Lung (tissue), 12 donors: ENCODE measurements around the gene FOXP1. TPM values are rescaled to one million over a fixed set of nuclear protein-coding genes. Genes with fewer than 3 reads are reported as not detected.

ENCODE experiments used
- ATAC-seq: fragments of 200-7000 bp; cut with Tn5 transposase; one replicate; pipeline ENCODE4 v1.9.1; 2020; ENCODE audit warnings: moderate number of reproducible peaks; ENCODE audit not compliant: insufficient read depth, low FRiP score
- DNase-seq, 3 donors: peaks; one replicate each; pipeline ENCODE4 v3.0.0-alpha.2; 2013 to 2017
- H3K27ac ChIP-seq, 2 donors: one replicate each; pipeline ENCODE4 v1.5.1; 2013; ENCODE audit warnings: mild to moderate bottlenecking in 2 of 2, moderate library complexity in 2 of 2, control low read depth in 1 of 2, inconsistent platforms in 1 of 2, low read depth in 1 of 2, low read length in 1 of 2
- H3K27me3 ChIP-seq, 3 donors: one replicate each; pipeline ENCODE4 v1.5.1; 2013; ENCODE audit warnings: low read length in 2 of 3; ENCODE audit not compliant: control insufficient read depth in 3 of 3, insufficient read depth in 3 of 3
- H3K36me3 ChIP-seq, 4 donors: one replicate each; pipeline ENCODE4 v1.5.1; 2013; ENCODE audit warnings: low read length in 4 of 4, mild to moderate bottlenecking in 1 of 4, moderate library complexity in 1 of 4; ENCODE audit not compliant: control insufficient read depth in 4 of 4, insufficient read depth in 4 of 4
- H3K4me1 ChIP-seq, 5 donors: one replicate each; pipeline ENCODE4 v1.5.1; 2013; ENCODE audit warnings: low read length in 5 of 5, mild to moderate bottlenecking in 2 of 5, moderate library complexity in 1 of 5; ENCODE audit not compliant: control insufficient read depth in 5 of 5, insufficient read depth in 5 of 5
- H3K4me3 ChIP-seq: one replicate; pipeline ENCODE4 v1.5.1; 2013; ENCODE audit warnings: mild to moderate bottlenecking, control low read depth, moderate library complexity
- H3K9ac ChIP-seq, 2 donors: one replicate each; pipeline ENCODE4 v1.5.1; 2013; ENCODE audit warnings: low read length in 2 of 2, control low read depth in 1 of 2; ENCODE audit not compliant: insufficient read depth in 1 of 2
- H3K9me3 ChIP-seq, 4 donors: one replicate each; pipeline ENCODE4 v1.5.1; 2013; ENCODE audit warnings: low read length in 3 of 4, mild to moderate bottlenecking in 1 of 4, moderate library complexity in 1 of 4; ENCODE audit not compliant: control insufficient read depth in 4 of 4, insufficient read depth in 3 of 4
- WGBS, 2 donors: extraction: QIAGEN DNeasy Blood & Tissue Kit; methylation state at CpG; one replicate each; pipeline ENCODE4 v1.1.7; 2013; 5-methylcytosine and 5-hydroxymethylcytosine counted together
- polyA plus RNA-seq, 2 donors: library from polyadenylated mRNA; stranded (reverse); fragments of 200-250 nt; gene quantifications; one replicate each; pipeline ENCODE4 v1.2.1, GENCODE V29; 2013
- total RNA-seq, 2 donors: library from RNA; depleted of rRNA in 1 of 2; stranded (reverse); fragments of >200 nt in 1 of 2; gene quantifications; one replicate each; pipeline ENCODE4 v1.2.1, GENCODE V29; 2014 to 2021
- TF ChIP-seq, protein P1 (sequence below): IDR thresholded peaks from 2 replicates; pipeline ENCODE4 v1.5.1; 2012; ENCODE audit warnings: mild to moderate bottlenecking; ENCODE audit errors: control extremely low read depth, extremely low read depth
- donor health status: control.
- donor health status: control.
- donor health status: Bipolar disorder and iron deficiency.
- donor health status: healthy.
- donor health status: DM: yes; HTN: yes; CAD: no.

The FOXP1 gene
- total and polyA plus RNA-seq, 4 donors, result 13.8 to 287 (median 73.9) TPM

DNA sequence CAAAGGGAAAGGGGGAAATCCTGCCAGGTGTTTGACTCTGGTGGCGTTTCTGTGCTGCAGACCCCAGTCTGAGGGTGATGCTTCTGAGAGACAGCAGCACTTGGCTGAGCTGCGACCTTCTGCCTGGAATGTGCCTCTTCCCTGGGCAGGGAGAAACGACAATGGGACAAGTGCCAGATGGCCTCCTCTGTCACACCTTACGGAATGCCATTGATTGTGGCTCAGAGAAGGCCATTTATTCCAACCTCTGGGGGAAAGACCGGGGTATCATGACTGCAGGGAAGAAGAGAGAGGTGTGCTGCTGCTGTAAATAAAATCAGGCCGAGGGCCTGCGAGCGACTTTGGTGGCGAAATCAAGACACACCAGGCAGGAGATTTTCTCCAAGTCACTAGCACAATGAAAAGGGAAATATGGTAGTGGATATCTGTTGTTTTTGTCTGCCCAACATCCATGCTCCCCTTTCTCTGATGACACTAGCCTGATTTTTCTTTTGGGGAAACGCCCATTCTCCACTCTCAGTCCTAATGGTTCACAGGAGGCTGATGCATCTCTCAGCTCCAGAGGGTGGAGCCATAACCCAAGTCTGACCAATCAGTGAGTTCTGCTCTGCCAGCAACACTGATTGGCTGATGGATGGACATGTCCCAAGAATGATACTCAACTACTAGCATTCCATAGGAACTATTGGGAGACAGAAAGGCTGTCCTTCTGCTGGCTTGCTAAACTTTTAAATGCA is 336.1 kb downstream of the FOXP1 start:
- TF ChIP-seq, protein P1, sequence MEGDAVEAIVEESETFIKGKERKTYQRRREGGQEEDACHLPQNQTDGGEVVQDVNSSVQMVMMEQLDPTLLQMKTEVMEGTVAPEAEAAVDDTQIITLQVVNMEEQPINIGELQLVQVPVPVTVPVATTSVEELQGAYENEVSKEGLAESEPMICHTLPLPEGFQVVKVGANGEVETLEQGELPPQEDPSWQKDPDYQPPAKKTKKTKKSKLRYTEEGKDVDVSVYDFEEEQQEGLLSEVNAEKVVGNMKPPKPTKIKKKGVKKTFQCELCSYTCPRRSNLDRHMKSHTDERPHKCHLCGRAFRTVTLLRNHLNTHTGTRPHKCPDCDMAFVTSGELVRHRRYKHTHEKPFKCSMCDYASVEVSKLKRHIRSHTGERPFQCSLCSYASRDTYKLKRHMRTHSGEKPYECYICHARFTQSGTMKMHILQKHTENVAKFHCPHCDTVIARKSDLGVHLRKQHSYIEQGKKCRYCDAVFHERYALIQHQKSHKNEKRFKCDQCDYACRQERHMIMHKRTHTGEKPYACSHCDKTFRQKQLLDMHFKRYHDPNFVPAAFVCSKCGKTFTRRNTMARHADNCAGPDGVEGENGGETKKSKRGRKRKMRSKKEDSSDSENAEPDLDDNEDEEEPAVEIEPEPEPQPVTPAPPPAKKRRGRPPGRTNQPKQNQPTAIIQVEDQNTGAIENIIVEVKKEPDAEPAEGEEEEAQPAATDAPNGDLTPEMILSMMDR, result no peak
- 88 to 92% methylated on average over 10 of the region's 10 CpGs for WGBS, 2 donors
- peaks cover 0 to 10% (median 0%) of the 10 kb centered on the region in 3 donors for H3K27me3 ChIP-seq
- H3K36me3 ChIP-seq, result no peaks in the 10 kb centered on the region
- no peak overlapping the region for H3K9ac ChIP-seq
- no peak for DNase-seq
- no peak for ATAC-seq
- H3K4me3 ChIP-seq, result no peak overlapping the region
- peak overlapping the region in 1 of 2 donors; percentile 27 for H3K27ac ChIP-seq
- H3K9me3 ChIP-seq, result no peaks in the 10 kb centered on the region
- H3K4me1 ChIP-seq, result peaks cover 2 to 27% (median 3%) of the 10 kb centered on the region in 5 donors

DNA sequence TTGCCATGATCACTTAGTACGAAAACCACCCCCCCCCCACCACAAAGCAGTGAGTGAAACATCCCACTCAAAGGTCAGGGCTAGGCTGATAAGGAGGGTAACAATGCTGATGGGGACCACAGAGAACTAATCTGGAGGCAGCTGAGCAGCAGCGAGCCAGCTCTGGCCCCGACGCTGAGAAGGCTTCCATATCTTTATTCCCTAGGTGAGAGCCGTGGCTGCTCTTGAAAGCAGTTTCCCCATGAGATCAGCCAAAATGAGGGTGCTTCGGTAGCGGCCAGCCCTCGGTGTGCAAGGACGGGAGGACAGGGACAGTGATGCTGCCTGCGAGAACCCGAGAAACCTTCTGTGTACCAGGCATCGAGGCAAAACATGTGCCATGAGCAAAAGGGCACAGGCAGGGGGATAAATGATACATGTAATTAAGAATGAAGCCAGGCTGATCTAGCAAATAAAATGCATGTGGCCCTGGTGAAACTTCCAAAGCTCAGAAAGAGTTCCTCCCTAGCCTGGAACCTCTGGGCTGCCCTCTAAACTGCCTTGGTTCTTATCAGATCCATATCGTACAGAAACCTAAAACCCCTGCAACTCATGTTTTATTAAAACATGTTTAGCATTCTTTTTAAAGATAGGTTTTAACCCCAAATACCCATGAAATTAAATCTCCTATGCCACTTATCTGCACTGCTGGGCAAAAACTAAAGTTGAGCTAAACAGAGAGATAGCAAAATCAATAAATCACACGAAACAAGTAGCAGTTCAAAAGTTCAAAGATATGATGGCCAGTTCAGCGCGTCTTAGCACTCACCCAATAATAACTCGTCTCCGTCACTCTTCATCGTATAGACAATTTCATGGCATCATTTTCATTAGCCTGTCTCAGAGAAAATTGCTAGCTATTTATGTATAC is 337.3 kb downstream of the FOXP1 start:
- TF ChIP-seq, protein P1, result no peak
- no peaks in the 10 kb centered on the region for H3K36me3 ChIP-seq
- no peak overlapping the region for H3K4me3 ChIP-seq
- no peak overlapping the region for H3K9ac ChIP-seq
- 74 to 85% methylated on average over 19 of the region's 19 CpGs for WGBS, 2 donors
- H3K27me3 ChIP-seq, result peaks cover 0 to 12% (median 0%) of the 10 kb centered on the region in 3 donors
- peak overlapping the region; percentile 45 to 51 for H3K27ac ChIP-seq
- peaks cover 2 to 27% (median 3%) of the 10 kb centered on the region in 5 donors for H3K4me1 ChIP-seq
- DNase-seq (no peak), ATAC-seq (no peak)
- no peaks in the 10 kb centered on the region for H3K9me3 ChIP-seq

DNA sequence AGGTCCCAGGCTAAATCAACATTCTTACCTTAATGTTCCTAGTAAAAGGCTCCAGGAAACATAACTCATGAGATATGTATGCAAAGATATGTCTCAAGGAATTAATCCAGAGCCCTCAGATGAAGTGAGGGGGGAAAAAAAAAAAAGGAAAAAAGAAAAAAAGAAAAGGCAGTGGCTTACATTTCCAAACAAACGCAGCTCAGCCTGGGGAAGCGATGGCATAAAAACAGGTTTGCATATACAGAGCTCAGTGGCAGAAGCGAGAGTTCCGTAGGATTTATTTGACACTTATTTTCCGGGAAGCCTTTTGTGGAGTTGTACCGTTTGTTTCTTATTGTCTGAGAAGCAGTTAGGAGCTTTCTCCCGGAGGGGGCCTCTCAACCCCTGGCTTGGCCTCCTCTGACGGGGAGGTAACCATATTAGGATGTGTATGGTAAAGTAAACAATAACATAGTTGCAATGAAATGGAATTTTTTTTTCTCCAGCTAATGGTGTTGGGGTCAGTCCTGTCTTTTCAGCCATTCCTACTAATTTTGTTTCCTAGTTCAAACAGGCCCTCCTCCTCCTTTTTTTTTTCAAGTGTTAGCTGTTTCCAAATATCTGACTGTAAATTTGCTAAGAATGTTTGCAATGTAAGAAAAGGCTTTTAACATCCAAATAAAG is 338.6 kb downstream of the FOXP1 start:
- no peak for ATAC-seq
- peak overlapping the region in 1 of 2 donors; percentile 81 for H3K27ac ChIP-seq
- DNase-seq, result peak; percentile 71 to 83 (median 76)
- no peaks in the 10 kb centered on the region for H3K36me3 ChIP-seq
- 34 to 63% methylated on average over 8 of the region's 8 CpGs for WGBS, 2 donors
- peaks cover 0 to 12% (median 0%) of the 10 kb centered on the region in 3 donors for H3K27me3 ChIP-seq
- peaks cover 2 to 27% (median 8%) of the 10 kb centered on the region in 5 donors for H3K4me1 ChIP-seq
- TF ChIP-seq, protein P1, result no peak
- no peaks in the 10 kb centered on the region for H3K9me3 ChIP-seq
- H3K4me3 ChIP-seq, result no peak overlapping the region
- H3K9ac ChIP-seq, result peak overlapping the region in 1 of 2 donors; percentile 13
